ENCODE results near the gene EFCAB6.

The EFCAB6 gene

DNA sequence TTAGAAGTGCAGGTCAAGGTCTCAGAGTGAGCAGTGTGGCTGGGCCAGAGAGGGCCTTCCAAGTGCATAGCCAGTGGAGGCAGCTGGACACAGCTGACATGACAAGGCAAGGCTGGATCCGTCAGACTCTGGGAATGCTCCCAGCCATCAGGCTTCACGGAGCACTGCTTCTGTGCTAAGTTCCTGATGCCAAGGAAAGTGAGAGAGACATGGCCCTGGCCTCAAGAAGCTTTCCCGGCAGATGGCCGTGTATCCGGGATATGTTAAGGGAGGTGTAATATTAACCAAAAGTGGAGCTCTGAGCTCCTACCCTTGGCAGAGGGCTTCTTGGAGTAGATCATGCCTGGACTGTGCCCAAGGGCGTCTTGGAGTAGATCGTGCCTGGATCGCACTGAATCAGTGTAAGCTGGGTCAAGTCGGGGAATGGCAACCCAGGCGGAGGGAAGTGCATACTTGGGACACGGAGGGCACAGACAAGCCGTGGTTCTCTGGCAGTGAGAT is 7.4 kb upstream of the EFCAB6 start:
- no peak for DNase-seq (ENCODE audit: low read depth)

DNA sequence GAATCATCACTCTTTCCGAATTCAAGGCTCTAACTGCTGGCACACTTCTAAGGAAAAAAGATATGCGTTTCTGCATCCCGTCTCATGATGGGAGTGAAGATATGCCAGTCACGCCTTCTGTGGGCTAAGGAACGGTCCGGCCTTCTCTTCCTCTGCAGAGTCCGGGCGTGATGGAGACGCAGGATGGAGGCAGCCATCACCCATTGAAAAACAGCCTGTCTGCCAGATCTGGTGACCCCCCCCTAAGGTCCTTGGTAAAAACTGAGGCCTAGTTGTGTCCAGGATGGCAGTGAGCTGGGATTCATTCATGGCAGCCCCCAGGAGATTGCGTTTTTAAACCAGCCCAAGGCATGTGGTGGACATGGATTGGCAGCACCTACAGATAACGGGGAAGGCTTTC is 6.9 kb upstream of the EFCAB6 start:
- no peak for DNase-seq (ENCODE audit: low read depth)

- no peak for DNase-seq (ENCODE audit: low read depth)
These were observed 5.3 kb upstream of the EFCAB6 start for GRCh38 chr22:43817402-43817801.

GRCh38 chr22:43814264-43814663 is 2.2 kb upstream of the EFCAB6 start:
- no peak for DNase-seq (ENCODE audit: low read depth)

GRCh38 chr22:43812890-43813289 is 785 bp upstream of the EFCAB6 start:
- DNase-seq (ENCODE audit: low read depth): no peak

DNA sequence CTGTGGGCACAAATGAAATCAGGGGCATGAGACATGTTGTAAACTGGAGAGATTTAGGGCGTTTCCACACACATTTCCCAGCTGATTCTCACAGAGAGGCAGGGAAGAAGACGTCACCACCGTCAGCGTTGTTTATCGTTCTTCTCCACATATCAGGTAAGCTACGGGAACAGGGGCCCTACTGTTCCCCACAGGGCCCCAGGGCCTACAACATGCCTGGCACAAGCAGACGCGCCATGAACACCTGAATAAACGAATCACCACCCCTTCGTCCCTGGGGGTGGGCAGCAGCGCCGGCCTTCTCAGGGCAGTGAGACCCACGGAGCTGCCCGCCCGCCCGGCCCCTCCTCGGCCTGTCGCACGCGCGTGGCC is 342 bp downstream of the EFCAB6 start:
- no peak for DNase-seq (ENCODE audit: low read depth)

DNA sequence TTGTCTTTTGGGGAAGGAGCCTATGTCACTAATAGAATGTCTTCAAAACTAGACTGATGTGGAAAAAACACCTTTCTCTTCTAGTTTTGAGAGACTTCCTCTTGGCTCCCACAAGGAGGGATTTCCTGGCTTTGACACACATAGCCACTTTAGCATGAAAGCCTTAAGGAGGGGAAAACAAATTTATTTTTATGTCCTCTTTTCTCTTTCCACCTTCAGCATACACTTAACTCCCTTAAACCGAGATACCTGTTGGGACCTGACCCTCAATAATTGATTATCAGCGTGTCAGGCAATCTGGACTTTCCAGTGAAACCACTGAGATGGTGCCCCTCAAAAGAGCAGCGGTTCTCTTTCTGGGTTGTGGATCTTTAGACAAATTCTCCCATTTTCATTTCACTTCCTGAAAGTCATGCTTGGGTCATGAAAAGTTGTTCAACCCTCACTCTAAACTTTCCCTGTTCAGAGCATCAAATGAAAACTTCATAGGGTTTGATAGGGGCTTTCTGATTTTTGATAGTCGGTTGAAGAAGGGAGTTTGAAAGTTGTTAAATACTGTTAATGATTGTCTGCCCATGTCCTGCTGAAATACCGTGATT is 9.1 kb downstream of the EFCAB6 start:
- no peak for DNase-seq (ENCODE audit: low read depth)

- no peak for DNase-seq (ENCODE audit: low read depth)
These were observed 11.1 kb downstream of the EFCAB6 start for GRCh38 chr22:43800970-43801369.

- no peak for DNase-seq (ENCODE audit: low read depth)
These were observed 13.6 kb downstream of the EFCAB6 start for GRCh38 chr22:43798492-43798891.

GRCh38 chr22:43796567-43796966 is 15.5 kb downstream of the EFCAB6 start:
- DNase-seq (ENCODE audit: low read depth): no peak

DNA sequence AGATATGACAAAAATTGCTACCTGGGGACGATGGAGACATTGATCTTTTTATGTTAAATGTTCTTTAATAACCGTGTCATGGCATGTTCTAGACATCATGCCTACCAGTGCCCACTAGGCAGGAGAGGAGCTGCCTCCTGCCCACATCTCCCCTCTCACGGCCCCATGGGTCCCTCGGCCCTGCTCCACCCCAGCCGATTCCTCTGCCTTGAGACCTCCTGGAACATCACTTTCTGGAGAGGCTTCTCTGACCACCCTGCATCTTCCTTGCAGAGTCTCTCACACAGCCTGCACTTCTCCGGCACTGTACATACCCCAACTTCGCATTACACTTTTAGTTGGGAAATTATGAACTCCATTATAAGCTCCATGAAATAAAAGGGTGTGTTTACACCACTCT is 16.8 kb downstream of the EFCAB6 start:
- DNase-seq (ENCODE audit: low read depth): no peak

DNA sequence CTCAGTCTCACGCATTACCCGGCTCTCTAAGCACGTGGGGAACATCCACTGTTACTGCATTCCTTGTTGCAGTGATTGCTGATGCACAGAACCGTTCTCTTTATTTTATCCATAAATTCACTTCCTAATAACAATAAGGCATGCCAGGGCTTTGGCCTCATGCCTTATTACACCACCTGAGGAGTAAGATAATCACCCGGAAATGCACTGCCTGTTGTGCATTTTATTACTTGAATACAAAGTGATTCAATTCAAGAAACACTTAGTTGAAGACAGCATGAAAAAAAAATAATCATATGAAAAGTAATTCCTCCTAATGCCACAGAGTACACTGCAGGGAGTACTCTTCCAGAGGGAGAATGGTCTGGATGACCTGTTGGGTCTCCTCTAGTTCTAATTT is 19.2 kb downstream of the EFCAB6 start:
- no peak for DNase-seq (ENCODE audit: low read depth)

DNA sequence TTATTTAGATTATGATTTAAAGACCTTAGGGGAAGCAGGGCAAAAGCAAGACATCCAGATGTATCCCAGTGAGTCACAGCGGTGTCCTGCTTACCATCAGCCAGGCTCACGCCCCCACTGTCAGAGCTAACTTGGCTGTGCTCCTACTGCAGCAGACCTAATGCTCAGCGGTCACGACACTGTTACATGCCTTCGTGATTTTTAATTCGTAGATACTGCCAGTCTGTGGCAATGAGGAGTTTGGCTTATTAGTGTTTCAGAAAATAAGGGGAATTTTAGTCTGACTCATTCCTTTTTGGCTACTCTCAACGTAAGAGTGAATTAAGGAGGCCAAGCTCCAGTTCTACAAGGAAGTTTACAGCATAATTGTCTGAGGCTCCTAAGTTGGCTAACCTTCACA is 22.7 kb downstream of the EFCAB6 start:
- DNase-seq (ENCODE audit: low read depth): no peak

DNA sequence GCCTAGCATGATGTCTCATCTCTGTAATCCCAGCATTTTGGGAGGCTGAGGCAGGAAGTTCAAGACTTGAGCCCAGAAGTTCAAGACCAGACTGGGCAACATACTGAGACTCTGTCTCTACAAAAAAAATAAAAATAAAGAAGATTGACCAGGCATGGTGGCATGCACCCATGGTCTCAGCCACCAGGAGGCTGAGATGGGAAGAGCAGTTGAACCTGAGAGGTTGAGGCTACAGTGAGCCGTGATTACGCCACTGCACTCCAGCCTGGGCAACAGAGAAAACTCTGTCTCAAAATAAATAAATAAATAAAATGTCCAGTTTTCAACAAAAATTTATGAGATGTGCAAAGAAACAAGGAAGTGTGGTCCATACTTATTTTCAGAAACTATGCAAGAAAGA is 28.3 kb downstream of the EFCAB6 start:
- no peak for DNase-seq (ENCODE audit: low read depth)

DNA sequence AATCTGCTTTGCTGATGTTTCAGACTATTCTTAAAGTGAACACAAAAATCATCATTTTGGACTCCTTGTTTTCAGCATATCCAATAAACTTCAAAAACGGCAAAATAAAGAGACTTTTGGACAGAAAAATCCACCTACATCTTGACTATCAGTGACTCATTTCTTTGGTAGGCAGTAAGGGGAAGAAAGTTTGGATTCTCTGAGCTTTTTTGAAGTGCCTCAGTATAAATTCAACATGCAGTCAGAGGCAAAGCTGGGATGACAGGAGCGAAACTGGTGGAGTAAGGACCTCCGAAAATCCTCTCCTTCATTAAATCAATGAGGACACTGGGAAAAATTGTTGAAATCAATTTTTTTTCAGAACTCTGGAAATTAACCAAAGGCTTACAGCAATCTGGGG is 29.7 kb downstream of the EFCAB6 start:
- no peak for DNase-seq (ENCODE audit: low read depth)

- no peak for DNase-seq (ENCODE audit: low read depth)
These were observed 34.8 kb downstream of the EFCAB6 start for GRCh38 chr22:43777286-43777685.

- DNase-seq (ENCODE audit: low read depth): no peak
These were observed 35.9 kb downstream of the EFCAB6 start for GRCh38 chr22:43776081-43776670.

GRCh38 chr22:43774318-43774915 is 37.7 kb downstream of the EFCAB6 start:
- no peak for DNase-seq (ENCODE audit: low read depth)

- no peak for DNase-seq (ENCODE audit: low read depth)
These were observed 39.3 kb downstream of the EFCAB6 start for GRCh38 chr22:43772831-43773230.

DNA sequence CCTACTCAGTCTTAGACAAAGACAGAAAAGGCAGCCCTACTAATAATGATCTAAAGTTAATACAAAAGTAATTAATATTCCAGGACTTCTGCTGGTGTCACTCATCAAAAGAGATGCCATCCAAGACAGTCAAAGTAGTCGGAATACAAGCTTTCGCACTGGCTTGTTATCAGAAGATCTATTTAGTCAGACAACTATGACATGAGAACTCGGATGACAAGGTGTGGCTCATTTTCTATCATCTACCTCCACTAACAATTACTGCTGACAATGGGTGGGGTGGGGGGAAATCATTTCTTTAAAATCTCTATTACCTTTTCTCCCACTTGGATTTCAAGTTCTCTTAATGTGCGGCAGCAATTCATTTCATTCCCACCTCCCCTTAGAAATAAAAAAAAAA is 56.7 kb downstream of the EFCAB6 start:
- DNase-seq (ENCODE audit: low read depth): no peak

- no peak for DNase-seq (ENCODE audit: low read depth)
These were observed 57.1 kb downstream of the EFCAB6 start for GRCh38 chr22:43755011-43755410.

DNA sequence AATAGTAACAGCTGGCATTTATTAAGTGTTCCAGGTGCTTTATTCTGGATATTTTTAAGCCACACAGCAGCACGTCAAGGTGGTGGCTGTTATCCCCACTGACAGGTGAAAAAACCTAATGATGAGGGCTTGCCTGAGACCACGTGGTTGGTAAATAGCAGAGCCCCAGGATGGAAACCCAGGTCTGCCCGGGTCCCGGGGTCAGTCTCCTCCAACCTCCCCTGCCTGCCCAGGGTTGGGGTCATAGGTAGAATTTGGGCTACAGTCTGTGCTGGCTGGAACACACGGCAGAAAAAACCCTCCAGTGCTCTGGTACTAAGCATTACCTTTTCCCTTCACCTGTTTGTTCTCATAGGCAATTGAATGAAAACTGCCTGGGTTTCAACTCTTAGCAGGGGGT is 57.9 kb downstream of the EFCAB6 start:
- DNase-seq (ENCODE audit: low read depth): no peak

GRCh38 chr22:43753688-43754087 is 58.4 kb downstream of the EFCAB6 start:
- no peak for DNase-seq (ENCODE audit: low read depth)

DNA sequence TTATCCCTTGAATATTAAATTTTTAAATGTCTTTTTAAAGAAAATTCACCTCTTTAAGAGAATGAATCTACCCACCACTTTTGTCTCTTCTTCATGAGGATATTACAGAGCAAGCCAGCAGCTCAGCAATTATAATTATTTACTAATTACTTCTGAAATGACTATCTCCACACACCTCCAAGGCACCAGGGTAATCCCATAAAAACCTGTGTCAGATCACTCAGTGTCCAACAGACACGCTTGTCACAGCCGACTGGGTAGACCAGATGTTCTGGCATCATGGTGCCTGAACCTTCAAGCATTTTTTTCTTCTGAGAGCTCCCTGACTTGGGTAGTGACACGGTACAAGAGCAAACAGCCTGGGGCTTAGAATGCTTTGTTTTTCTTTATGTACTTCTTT is 61.4 kb downstream of the EFCAB6 start:
- DNase-seq (ENCODE audit: low read depth): no peak
